Activated naive CD4-positive, alpha-beta T cell (primary cell): ENCODE data around the gene ATP9B.
"Not testable (repeated sequence)": the region's sequence is repeated elsewhere in the genome, so short reads cannot be mapped to it uniquely, and the experiment has no call there.

Experiments used
- DNase-seq, 4 experiments: peaks; one replicate each; lab custom pipeline; 2025; lab: John Stamatoyannopoulos, UW

ATP9B gene

DNA sequence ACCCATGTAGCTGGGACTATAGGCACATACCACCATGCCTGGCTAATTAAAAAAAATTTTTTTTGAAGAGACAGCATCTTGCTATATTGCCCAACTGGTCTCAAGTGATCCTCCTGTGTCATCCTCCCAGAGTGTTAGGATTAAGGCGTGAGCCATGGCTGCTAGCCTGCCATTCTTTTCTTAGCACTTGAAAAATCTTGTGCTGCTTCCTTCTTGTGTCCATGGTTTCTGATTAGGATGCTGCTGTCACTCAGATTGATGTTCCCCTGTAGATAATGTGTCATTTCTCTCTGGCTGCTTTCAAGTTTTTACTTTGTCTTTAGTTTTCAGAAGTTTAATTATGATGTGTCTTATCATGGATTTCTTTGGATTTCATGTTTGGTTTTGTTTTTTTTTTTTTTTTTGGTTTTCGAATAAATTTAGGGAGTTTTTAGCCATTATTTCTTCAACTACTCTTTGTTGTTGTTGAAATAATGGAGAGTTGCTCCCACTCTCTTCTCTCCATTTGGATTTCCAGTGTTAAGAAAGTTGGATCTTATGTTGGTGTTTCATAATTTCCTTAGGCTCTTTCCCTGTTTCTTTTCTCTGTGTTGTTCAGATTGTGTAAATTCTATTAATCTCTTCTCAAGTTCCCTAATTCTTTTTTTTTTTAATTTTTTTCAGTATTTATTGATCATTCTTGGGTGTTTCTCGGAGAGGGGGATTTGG lies 2.5 kb downstream of the ATP9B start:
- no peak for DNase-seq

DNA sequence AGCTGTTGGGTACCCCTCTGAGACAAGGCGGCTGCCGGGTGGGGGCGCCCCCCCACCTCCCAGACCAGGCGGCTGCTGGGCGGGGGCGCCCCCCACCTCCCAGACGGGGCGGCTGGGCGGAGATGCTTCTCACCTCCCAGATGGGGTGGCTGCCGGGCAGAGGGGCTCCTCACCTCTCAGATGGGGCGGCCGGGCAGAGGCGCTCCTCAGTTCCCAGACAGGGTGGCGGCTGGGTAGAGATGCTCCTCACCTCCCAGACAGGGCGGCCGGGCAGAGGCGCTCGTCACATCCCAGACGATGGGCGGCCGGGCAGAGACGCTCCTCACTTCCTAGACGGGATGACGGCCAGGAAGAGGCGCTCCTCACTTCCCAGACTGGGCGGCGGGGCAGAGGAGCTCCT lies 3.5 kb downstream of the ATP9B start:
- not testable (repeated sequence) for DNase-seq

- no peak for DNase-seq
Measured at GRCh38 chr18:79077181-79077580, 8.0 kb downstream of the ATP9B start.

- not testable (repeated sequence) for DNase-seq
Measured at GRCh38 chr18:79078791-79079190, 9.6 kb downstream of the ATP9B start.

GRCh38 chr18:79092874-79093273 lies 23.7 kb downstream of the ATP9B start:
- no peak for DNase-seq

GRCh38 chr18:79093986-79094385 lies 24.8 kb downstream of the ATP9B start:
- DNase-seq = no peak

GRCh38 chr18:79095216-79095615 lies 26.0 kb downstream of the ATP9B start:
- DNase-seq = no peak

GRCh38 chr18:79100944-79101343 lies 31.8 kb downstream of the ATP9B start:
- DNase-seq = no peak

- no peak for DNase-seq
Measured at GRCh38 chr18:79102886-79103285, 33.7 kb downstream of the ATP9B start.

- DNase-seq = no peak
Measured at GRCh38 chr18:79104137-79104536, 34.9 kb downstream of the ATP9B start.

GRCh38 chr18:79105455-79105854 lies 36.3 kb downstream of the ATP9B start:
- DNase-seq = no peak

DNA sequence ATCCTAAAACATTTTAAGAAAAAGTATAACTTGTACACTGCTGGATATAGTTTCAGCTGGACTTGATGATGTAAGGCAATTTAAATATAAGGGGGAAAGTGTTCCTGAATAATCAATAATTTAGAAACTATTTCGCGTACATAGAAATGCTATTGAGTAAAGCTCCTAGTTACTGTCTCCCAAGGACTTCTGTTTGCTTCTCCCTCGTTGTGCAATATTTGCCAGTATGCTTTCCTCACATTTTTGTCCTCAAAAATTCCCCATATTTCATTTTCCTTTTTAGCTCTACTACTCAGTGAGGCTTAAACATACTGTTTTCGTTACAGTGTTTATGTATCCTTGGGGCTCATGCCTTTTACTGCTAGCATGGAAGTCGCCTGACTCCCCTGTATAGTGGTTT lies 36.9 kb downstream of the ATP9B start:
- DNase-seq = no peak

DNA sequence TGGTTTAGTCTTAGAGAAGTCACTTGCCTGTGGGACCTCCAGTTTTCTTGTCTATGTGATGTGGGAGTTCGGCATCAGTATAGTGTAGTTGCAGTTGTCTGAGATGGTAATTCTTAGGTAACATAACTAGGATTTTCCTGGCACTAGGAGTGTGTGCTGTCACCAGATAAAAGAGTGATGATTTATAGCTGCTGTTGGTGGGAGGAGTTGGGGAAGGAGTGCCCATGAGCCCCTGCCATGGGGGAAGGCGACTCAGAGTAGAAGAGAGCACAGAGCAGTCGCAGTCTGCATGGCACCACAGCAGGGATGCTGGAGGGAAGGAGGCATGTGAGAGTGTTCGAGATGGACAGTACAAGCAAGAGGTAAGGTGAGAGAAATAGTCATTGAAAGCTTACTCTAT lies 38.7 kb downstream of the ATP9B start:
- no peak for DNase-seq

- DNase-seq = no peak
Measured at GRCh38 chr18:79108549-79109215, 39.5 kb downstream of the ATP9B start.

GRCh38 chr18:79111483-79111882 lies 42.3 kb downstream of the ATP9B start:
- DNase-seq = no peak

- DNase-seq = no peak
Measured at GRCh38 chr18:79117385-79117784, 48.2 kb downstream of the ATP9B start.

DNA sequence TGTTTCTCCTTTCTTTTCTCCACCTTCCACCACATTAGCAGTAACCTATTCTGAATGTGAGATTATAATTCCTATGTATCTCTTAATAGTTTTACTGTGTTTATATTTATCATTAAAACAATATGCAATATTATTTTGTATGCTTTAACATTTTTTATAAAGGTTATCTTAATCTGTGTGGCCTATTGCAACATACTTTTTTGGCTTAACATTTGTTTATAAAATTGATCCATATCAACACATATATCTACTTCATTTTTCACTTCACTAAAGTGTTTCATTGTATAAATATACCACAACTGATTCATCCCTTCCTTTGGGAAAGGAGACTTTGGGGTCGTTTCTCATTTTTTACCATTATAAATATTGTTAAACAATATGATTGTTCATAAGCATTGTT lies 48.6 kb downstream of the ATP9B start:
- DNase-seq = no peak

DNA sequence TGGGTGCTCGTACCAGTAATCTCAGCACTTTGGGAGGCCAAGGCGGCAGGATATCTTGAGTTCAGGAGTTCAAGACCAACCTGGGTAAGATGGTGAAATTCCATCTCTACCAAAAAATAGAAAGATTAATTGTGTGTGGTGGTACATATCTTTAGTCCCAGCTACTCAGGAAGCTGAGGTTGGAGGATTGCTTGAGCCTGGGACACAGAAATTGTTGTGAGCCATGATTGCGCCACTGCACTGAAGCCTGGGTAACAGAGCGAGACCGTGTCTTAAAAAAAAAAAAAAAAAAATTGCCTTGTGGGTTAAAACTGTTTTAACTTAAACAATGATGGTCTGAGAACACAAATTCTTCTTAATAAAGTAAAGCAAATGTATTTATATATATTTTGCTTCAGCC lies 49.6 kb downstream of the ATP9B start:
- no peak for DNase-seq

- no peak for DNase-seq
Measured at GRCh38 chr18:79121746-79122474, 52.7 kb downstream of the ATP9B start.

DNA sequence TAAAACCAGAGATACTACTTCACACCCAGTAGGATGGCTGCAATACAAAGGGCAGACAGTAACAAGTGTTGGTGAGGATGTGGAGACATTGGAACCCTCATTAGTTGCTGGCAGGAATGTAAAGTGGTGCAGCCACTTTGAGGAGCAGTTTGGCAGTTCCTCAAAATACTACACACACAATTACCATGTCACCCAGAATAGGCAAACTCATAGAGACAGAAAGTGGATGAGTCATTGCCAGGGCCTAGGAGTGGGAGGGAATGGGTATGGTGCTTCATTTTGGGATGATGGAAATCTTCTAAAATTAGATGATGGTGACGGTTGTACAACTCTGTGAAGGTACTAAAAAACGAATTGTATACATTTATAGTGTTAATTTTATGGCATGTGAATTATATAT lies 54.8 kb downstream of the ATP9B start:
- no peak for DNase-seq

- DNase-seq = no peak
Measured at GRCh38 chr18:79129120-79129519, 59.9 kb downstream of the ATP9B start.

DNA sequence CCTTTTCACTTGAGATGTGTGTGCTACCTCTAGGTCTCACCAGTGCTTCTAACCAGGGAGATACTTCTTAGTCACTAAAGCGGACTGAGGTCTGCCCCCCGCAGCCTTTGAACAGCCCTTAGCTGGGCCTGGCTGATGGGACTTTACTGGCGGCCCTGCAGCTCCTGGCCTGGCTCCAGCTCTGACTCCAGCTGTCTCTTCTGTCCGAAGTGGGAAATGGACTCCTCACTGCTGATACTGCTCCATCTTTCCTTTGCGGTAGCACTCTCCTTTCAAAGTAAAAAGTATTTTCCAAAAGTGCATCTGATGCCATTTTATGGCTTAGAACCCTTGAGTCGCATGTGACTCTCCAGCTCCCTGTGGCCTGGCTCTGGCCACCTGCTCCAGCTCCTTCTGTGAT lies 64.5 kb downstream of the ATP9B start:
- no peak for DNase-seq

DNA sequence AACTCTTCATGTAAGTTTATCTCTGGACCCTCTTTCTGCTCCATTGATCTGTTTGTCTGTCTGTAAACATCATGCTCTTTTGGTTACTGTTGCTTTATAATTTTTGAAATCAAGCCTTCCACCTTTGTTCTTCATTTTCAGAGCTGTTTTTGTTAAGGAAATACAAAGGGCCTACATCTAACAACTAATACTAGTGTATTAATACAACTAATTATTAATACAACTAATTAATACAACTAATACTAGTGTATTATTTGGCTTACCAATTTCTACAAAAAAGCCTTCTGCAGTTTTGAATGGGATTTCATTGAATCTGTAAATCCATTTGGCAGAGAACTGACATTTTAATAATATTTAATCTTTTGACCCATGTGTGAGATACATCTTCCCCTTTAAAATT lies 66.7 kb downstream of the ATP9B start:
- DNase-seq = no peak
